Neural cell (in vitro differentiated cells): ENCODE measurements around the gene ST8SIA6. TPM values are rescaled to one million over a fixed set of nuclear protein-coding genes. Genes with fewer than 3 reads are reported as not detected.

ENCODE experiments used
- H2AFZ ChIP-seq: fragments of 200-600, 300-800 bp; sonication (generic), shearing (Covaris generic); 2 replicates; pipeline ENCODE4 v1.6.0; 2014; ENCODE audit warnings: low read depth, mild to moderate bottlenecking, antibody characterized with exemption, low read length, moderate library complexity
- H3F3A ChIP-seq: fragments of 200-600 bp; shearing (Covaris generic); 2 replicates; pipeline ENCODE4 v1.6.1; 2016; ENCODE audit warnings: mild to moderate bottlenecking, moderate library complexity, mixed read lengths, antibody characterized with exemption, low read length; ENCODE audit not compliant: insufficient read depth, poor library complexity, severe bottlenecking
- H3K27ac ChIP-seq: fragments of 200-600, 300-800 bp; sonication (generic), shearing (Covaris generic); 2 replicates; pipeline ENCODE4 v1.5.1; 2014; ENCODE audit warnings: mild to moderate bottlenecking, low read length, moderate library complexity
- H3K27me3 ChIP-seq: fragments of 300-800, 200-600 bp; sonication (generic), shearing (Covaris generic); 2 replicates; pipeline ENCODE4 v1.6.0; 2014; ENCODE audit warnings: mild to moderate bottlenecking, low read depth, low read length, moderate library complexity; ENCODE audit not compliant: insufficient read depth
- H3K36me3 ChIP-seq: fragments of 300-800, 200-600 bp; sonication (generic), shearing (Covaris generic); 2 replicates; pipeline ENCODE4 v1.5.1; 2014; ENCODE audit warnings: mild to moderate bottlenecking, antibody characterized with exemption, low read length, moderate library complexity; ENCODE audit not compliant: insufficient read depth
- H3K4me2 ChIP-seq: fragments of 300-800, 200-600 bp; sonication (generic), shearing (Covaris generic); 2 replicates; pipeline ENCODE4 v1.6.0; 2014; ENCODE audit warnings: mild to moderate bottlenecking, low read length
- H3K4me3 ChIP-seq: fragments of 300-800, 200-600 bp; sonication (generic), shearing (Covaris generic); 2 replicates; pipeline ENCODE4 v1.5.1; 2014; ENCODE audit warnings: mild to moderate bottlenecking, low read length, moderate library complexity
- H3K79me2 ChIP-seq: fragments of 200-600 bp; shearing (Covaris generic); replicated peaks from 2 replicates; pipeline ENCODE4 v1.6.0; 2014; ENCODE audit warnings: mild to moderate bottlenecking, low read length, moderate library complexity; ENCODE audit not compliant: insufficient read depth
- H3K9ac ChIP-seq: fragments of 300-800, 200-600 bp; sonication (generic), shearing (Covaris generic); 2 replicates; pipeline ENCODE4 v1.6.1; 2016; ENCODE audit warnings: mild to moderate bottlenecking, low read length, mixed read lengths
- H3K9me2 ChIP-seq: fragments of 200-600 bp; shearing (Covaris generic); 2 replicates; pipeline ENCODE4 v1.6.1; 2016; ENCODE audit warnings: mild to moderate bottlenecking, low read length, mixed read lengths; ENCODE audit not compliant: insufficient read depth
- H3K9me3 ChIP-seq: fragments of 200-600, 300-800 bp; sonication (generic), shearing (Covaris generic); 2 replicates; pipeline ENCODE4 v1.6.1; 2016; ENCODE audit warnings: mild to moderate bottlenecking, mixed run types, low read length, moderate library complexity, mixed read lengths
- H4K20me1 ChIP-seq: fragments of 200-600 bp; shearing (Covaris generic); 2 replicates; pipeline ENCODE4 v1.6.1; 2016; ENCODE audit warnings: mild to moderate bottlenecking, mixed run types; ENCODE audit not compliant: insufficient read depth
- CTCF ChIP-seq: fragments of 450-650 bp; IDR thresholded peaks from 2 replicates; pipeline ENCODE4 v1.5.1; 2014; ENCODE audit warnings: antibody characterized with exemption, mild to moderate bottlenecking, moderate library complexity; ENCODE audit not compliant: poor library complexity, severe bottlenecking
- EP300 ChIP-seq: fragments of 450-650 bp; conservative IDR thresholded peaks from 2 replicates; pipeline ENCODE4 v1.6.1; 2014; ENCODE audit warnings: antibody characterized with exemption, mild to moderate bottlenecking, moderate library complexity; ENCODE audit not compliant: poor library complexity, severe bottlenecking
- EZH2 ChIP-seq: fragments of 200-600, 300-800 bp; shearing (Covaris generic), sonication (generic); IDR thresholded peaks from 2 replicates; pipeline ENCODE4 v1.6.1; 2014; ENCODE audit warnings: antibody characterized with exemption, low read length, borderline replicate concordance, mild to moderate bottlenecking; ENCODE audit not compliant: insufficient read depth, poor library complexity, severe bottlenecking
- MXI1 ChIP-seq: fragments of 450-650 bp; conservative IDR thresholded peaks from 2 replicates; pipeline ENCODE4 v1.6.1; 2014; ENCODE audit warnings: antibody characterized with exemption, mild to moderate bottlenecking; ENCODE audit not compliant: poor library complexity, severe bottlenecking
- POLR2AphosphoS5 ChIP-seq: IDR thresholded peaks from 2 replicates; pipeline ENCODE4 v1.6.1; 2012
- RAD21 ChIP-seq: fragments of 450-650 bp; conservative IDR thresholded peaks from 2 replicates; pipeline ENCODE4 v1.6.1; 2014; ENCODE audit warnings: antibody characterized with exemption, mild to moderate bottlenecking, moderate library complexity
- REST ChIP-seq: IDR thresholded peaks from 2 replicates; pipeline ENCODE4 v1.6.1; 2012; ENCODE audit warnings: borderline replicate concordance
- SMC3 ChIP-seq: fragments of 450-650 bp; conservative IDR thresholded peaks from 2 replicates; pipeline ENCODE4 v1.6.1; 2014; ENCODE audit warnings: antibody characterized with exemption, mild to moderate bottlenecking, moderate library complexity; ENCODE audit not compliant: poor library complexity
- TAF1 ChIP-seq: IDR thresholded peaks from 2 replicates; pipeline ENCODE4 v1.6.1; 2012; ENCODE audit warnings: low read depth
- polyA plus RNA-seq: library from polyadenylated mRNA; depleted of rRNA; stranded (reverse); fragments of >200 nt; gene quantifications from 2 replicates; pipeline ENCODE4 v1.2.3, GENCODE V29; 2014

ST8SIA6 gene
- polyA plus RNA-seq, 1 donor from 2014 or later: 0.41 TPM

- no peaks in the 10 kb centered on the region for H3K36me3 ChIP-seq
- no peaks in the 10 kb centered on the region for H3K9me3 ChIP-seq
These were observed 26.6 kb downstream of the ST8SIA6 start for GRCh38 chr10:17427666-17428350.

GRCh38 chr10:17427201-17427600 lies 27.2 kb downstream of the ST8SIA6 start:
- no peak overlapping the region for H3K27ac ChIP-seq
- H3K36me3 ChIP-seq: no peaks in the 10 kb centered on the region
- H3K9ac ChIP-seq: no peak overlapping the region
- no peak overlapping the region for H3K4me2 ChIP-seq
- no peaks in the 10 kb centered on the region for H3K9me3 ChIP-seq
- H3K4me3 ChIP-seq: no peak overlapping the region
- H2AFZ ChIP-seq: no peak overlapping the region
- H4K20me1 ChIP-seq: no peaks in the 10 kb centered on the region
- no peaks in the 10 kb centered on the region for H3K9me2 ChIP-seq
- no peaks in the 10 kb centered on the region for H3K27me3 ChIP-seq
- no peaks in the 10 kb centered on the region for H3K79me2 ChIP-seq
- H3F3A ChIP-seq: no peaks in the 10 kb centered on the region
- TF ChIP-seq EZH2: no peak
- no peak for TF ChIP-seq SMC3
- no peak for TF ChIP-seq RAD21
- TF ChIP-seq EP300: no peak
- TF ChIP-seq REST: no peak

More at GRCh38 chr10:17427666-17428350, 26.6 kb downstream of the ST8SIA6 start:
- H3K9ac ChIP-seq: no peak overlapping the region
- no peaks in the 10 kb centered on the region for H3K79me2 ChIP-seq
- H3K9me2 ChIP-seq: no peaks in the 10 kb centered on the region
- H4K20me1 ChIP-seq: no peaks in the 10 kb centered on the region
- no peak overlapping the region for H3K4me2 ChIP-seq
- no peak overlapping the region for H2AFZ ChIP-seq
- H3K27ac ChIP-seq: no peak overlapping the region
- no peak overlapping the region for H3K4me3 ChIP-seq
- no peaks in the 10 kb centered on the region for H3K27me3 ChIP-seq
- TF ChIP-seq TAF1 (no peak), EZH2 (no peak), RAD21 (no peak), POLR2AphosphoS5 (no peak), REST (no peak), MXI1 (no peak), CTCF (no peak), EP300 (no peak), SMC3 (no peak)
- no peaks in the 10 kb centered on the region for H3F3A ChIP-seq
